GM12874 (cell line): Measurements from ENCODE around the gene PLB1.

Experiments
- CTCF ChIP-seq: IDR thresholded peaks from 2 replicates; pipeline ENCODE4 v1.5.1; 2011; ENCODE audit warnings: low read depth, mild to moderate bottlenecking, control low read depth, low read length, moderate library complexity; ENCODE audit not compliant: insufficient read depth

The PLB1 gene

GRCh38 chr2:28621172-28622100 is 125.6 kb downstream of the PLB1 start:
- TF ChIP-seq CTCF: peak; percentile 49

- no peak for TF ChIP-seq CTCF
Observed at GRCh38 chr2:28622101-28622499, 126.2 kb downstream of the PLB1 start.

GRCh38 chr2:28623582-28624405 is 127.9 kb downstream of the PLB1 start:
- no peak for TF ChIP-seq CTCF

- TF ChIP-seq CTCF: no peak
Observed at GRCh38 chr2:28624436-28624792, 128.6 kb downstream of the PLB1 start.

GRCh38 chr2:28624793-28625701 is 129.2 kb downstream of the PLB1 start:
- TF ChIP-seq CTCF: no peak

GRCh38 chr2:28626376-28626775 is 130.5 kb downstream of the PLB1 start:
- no peak for TF ChIP-seq CTCF
